Stimulated activated CD4-positive, alpha-beta T cell treated with anti-CD3 and anti-CD28 coated beads, Interleukin-2, amount 100 ng/mL, for 24 hours (primary cell): ENCODE measurements around the gene SLC25A45.
A peak's percentile ranks its signal among the peaks of the same experiment; 100 is the strongest.

ENCODE experiments used
- DNase-seq, 2 donors: peaks; one replicate each; pipeline ENCODE4 v3.0.0-alpha.2; 2020

The SLC25A45 gene

GRCh38 chr11:65382033-65382803, at the start of gene SLC25A45:
TSS of gene SLC25A45 (minus strand) at chr11:65382646. CDS start at chr11:65381951, 695 bp downstream.
- peak; percentile 93 to 94 for DNase-seq

- no peak for DNase-seq
Measured at GRCh38 chr11:65431451-65432099, 49.1 kb upstream of the SLC25A45 start.

DNA sequence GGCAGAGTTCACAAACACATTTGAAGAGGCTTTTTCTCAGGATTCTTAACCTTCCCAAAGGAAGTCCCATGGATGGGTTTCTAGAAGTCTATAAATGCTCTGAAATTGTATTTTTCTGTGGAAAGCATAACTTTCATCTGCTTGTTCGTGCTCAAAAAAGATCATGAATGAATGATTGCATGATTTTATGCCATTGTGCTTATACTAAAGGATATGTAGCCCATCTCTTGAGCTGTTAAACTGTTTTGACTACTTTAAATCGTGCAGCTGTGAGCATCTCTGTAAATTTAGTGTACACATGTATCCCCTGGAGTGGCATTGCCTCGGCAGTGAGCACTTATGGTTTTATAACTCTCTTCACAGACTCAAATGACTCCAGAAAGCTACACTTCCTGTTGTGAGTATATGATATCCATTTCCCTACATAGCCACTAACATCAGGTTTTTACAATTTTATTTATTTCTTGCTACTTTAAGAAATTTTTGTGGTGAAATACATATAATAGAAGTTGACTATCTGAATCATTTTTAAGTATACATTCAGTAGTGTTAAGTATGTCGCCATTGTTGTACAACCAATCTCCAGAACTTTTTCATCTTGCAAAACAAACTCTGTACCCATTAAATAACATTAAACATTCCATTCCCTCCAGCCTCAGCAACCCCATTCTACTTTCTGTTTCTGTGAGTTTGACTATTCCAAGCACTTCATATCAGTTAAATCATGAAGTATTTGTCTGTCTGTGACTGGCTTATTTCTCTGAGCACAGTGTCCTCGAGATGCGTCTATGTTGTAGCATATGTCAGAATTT, 48.2 kb upstream of the SLC25A45 start:
- DNase-seq = no peak

GRCh38 chr11:65429724-65430405, 47.4 kb upstream of the SLC25A45 start:
- peak; percentile 50 to 55 for DNase-seq

GRCh38 chr11:65429068-65429681, 46.7 kb upstream of the SLC25A45 start:
- DNase-seq = no peak

GRCh38 chr11:65428578-65429067, 46.2 kb upstream of the SLC25A45 start:
- no peak for DNase-seq

- peak; percentile 51 to 53 for DNase-seq
Measured at GRCh38 chr11:65427691-65428577, 45.5 kb upstream of the SLC25A45 start.

GRCh38 chr11:65426839-65427690, 44.6 kb upstream of the SLC25A45 start:
- peak; percentile 47 to 52 for DNase-seq

DNA sequence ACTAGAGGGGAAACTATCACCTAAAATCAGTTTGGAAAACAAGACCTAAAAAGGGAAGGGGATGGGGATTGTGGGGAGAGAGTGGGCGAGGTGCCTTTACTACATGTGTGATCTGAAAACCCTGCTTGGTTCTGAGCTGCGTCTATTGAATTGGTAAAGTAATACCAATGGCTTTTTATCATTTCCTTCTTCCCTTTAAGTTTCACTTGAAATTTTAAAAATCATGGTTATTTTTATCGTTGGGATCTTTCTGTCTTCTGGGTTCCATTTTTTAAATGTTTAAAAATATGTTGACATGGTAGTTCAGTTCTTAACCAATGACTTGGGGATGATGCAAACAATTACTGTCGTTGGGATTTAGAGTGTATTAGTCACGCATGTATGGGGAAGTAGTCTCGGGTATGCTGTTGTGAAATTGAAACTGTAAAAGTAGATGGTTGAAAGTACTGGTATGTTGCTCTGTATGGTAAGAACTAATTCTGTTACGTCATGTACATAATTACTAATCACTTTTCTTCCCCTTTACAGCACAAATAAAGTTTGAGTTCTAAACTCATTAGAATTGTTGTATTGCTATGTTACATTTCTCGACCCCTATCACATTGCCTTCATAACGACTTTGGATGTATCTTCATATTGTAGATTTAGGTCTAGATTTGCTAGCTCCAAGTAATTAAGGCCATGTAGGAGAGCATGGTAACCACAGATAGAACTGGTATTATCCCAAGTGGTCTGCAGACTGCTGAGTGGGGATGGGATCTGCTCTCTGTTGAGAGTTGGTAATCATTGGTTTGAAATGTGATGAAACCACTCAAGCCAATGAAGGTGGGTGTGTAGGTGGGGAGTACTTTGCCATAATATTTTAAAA, 43.8 kb upstream of the SLC25A45 start:
- DNase-seq = peak in 1 of 2 donors; percentile 52

DNA sequence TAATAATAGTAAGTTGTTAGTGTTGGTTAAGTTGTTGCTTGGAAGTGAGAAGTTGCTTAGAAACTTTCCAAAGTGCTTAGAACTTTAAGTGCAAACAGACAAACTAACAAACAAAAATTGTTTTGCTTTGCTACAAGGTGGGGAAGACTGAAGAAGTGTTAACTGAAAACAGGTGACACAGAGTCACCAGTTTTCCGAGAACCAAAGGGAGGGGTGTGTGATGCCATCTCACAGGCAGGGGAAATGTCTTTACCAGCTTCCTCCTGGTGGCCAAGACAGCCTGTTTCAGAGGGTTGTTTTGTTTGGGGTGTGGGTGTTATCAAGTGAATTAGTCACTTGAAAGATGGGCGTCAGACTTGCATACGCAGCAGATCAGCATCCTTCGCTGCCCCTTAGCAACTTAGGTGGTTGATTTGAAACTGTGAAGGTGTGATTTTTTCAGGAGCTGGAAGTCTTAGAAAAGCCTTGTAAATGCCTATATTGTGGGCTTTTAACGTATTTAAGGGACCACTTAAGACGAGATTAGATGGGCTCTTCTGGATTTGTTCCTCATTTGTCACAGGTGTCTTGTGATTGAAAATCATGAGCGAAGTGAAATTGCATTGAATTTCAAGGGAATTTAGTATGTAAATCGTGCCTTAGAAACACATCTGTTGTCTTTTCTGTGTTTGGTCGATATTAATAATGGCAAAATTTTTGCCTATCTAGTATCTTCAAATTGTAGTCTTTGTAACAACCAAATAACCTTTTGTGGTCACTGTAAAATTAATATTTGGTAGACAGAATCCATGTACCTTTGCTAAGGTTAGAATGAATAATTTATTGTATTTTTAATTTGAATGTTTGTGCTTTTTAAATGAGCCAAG, 42.9 kb upstream of the SLC25A45 start:
- DNase-seq = peak; percentile 69 to 85

DNA sequence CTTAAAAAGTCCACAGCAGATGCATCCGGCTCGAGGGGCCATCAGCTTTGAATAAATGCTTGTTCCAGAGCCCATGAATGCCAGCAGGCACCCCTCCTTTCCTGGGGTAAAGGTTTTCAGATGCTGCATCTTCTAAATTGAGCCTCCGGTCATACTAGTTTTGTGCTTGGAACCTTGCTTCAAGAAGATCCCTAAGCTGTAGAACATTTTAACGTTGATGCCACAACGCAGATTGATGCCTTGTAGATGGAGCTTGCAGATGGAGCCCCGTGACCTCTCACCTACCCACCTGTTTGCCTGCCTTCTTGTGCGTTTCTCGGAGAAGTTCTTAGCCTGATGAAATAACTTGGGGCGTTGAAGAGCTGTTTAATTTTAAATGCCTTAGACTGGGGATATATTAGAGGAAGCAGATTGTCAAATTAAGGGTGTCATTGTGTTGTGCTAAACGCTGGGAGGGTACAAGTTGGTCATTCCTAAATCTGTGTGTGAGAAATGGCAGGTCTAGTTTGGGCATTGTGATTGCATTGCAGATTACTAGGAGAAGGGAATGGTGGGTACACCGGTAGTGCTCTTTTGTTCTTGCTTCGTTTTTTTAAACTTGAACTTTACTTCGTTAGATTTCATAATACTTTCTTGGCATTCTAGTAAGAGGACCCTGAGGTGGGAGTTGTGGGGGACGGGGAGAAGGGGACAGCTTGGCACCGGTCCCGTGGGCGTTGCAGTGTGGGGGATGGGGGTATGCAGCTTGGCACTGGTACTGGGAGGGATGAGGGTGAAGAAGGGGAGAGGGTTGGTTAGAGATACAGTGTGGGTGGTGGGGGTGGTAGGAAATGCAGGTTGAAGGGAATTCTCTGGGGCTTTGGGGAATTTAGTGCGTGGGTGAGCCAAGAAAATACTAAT, 42.0 kb upstream of the SLC25A45 start:
- DNase-seq = peak; percentile 75 to 81

DNA sequence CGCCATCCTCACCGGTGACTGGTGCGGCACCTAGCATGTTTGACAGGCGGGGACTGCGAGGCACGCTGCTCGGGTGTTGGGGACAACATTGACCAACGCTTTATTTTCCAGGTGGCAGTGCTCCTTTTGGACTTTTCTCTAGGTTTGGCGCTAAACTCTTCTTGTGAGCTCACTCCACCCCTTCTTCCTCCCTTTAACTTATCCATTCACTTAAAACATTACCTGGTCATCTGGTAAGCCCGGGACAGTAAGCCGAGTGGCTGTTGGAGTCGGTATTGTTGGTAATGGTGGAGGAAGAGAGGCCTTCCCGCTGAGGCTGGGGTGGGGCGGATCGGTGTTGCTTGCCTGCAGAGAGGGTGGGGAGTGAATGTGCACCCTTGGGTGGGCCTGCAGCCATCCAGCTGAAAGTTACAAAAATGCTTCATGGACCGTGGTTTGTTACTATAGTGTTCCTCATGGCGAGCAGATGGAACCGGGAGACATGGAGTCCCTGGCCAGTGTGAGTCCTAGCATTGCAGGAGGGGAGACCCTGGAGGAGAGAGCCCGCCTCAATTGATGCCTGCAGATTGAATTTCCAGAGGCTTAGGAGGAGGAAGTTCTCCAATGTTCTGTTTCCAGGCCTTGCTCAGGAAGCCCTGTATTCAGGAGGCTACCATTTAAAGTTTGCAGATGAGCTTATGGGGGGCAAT, 41.2 kb upstream of the SLC25A45 start:
- DNase-seq = peak; percentile 50 to 56

DNA sequence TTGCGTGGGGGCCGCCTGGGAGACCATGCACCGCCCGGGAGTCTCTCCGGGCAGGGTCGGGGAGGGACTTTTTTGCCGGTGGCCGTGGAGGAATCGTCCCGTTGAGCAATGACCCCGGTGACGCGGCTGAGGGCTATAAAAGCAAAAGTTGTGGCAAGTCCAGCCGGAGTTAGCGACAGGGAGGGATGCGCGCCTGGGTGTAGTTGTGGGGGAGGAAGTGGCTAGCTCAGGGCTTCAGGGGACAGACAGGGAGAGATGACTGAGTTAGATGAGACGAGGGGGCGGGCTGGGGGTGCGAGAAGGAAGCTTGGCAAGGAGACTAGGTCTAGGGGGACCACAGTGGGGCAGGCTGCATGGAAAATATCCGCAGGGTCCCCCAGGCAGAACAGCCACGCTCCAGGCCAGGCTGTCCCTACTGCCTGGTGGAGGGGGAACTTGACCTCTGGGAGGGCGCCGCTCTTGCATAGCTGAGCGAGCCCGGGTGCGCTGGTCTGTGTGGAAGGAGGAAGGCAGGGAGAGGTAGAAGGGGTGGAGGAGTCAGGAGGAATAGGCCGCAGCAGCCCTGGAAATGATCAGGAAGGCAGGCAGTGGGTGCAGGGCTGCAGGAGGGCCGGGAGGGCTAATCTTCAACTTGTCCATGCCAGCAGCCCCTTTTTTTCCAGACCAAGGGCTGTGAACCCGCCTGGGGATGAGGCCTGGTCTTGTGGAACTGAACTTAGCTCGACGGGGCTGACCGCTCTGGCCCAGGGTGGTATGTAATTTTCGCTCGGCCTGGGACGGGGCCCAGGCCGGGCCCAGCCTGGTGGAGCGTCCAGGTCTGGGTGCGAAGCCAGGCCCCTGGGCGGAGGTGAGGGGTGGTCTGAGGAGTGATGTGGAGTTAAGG, 40.4 kb upstream of the SLC25A45 start, which contains the start of gene NEAT1:
TSS of gene NEAT1 (plus strand) at position 166 of the 883 bp plus-strand sequence.
- peak; percentile 94 to 97 for DNase-seq

DNA sequence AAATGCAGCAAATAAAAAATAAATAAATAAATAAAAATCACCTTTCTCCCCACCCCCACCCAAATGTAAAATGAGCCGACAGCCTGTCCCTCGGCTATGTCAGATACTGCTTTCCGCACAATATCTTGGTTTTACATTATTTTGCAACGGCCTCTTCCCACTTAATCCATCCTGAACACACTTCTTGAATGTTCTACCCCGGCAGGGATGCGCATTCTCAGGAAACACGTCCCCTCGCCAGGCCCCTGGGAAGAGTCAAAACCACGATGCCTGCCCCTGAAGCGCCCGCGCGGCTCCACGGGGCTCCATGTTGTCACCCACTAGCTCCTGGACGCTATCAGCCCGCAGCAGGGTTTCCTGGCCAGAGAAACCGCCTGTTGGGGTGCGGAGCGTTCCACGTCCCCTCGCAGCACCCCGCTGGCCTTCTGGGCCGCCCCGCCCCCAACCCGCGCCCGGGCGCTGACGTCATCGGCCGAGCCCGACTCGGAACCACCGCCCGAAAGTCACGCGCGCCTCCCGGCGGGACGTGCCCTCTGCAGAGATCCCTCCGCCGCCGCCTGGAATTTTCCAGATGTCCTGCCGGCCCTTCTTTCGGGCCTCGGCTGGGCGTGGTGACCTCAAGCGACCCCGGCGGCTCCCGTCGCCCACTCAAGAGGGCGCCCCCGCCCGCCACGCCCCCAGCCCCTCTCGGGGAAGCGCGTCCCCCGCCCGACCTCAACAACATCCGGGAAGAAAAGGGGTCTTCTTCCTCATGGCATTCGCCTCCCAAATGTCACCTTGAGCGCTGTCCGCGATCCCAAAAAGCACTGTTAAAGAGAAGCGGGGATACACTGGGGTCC, 39.6 kb upstream of the SLC25A45 start:
- peak; percentile 94 to 98 for DNase-seq
